K562 (cell line): ENCODE results near the gene MARVELD1. TPM values are rescaled to one million over a fixed set of nuclear protein-coding genes. Genes with fewer than 3 reads are reported as not detected.

Experiments used
- ATF4 ChIP-seq: fragments of 450-650 bp; formaldehyde crosslinking; IDR thresholded peaks from 2 replicates; pipeline ENCODE4 v1.4.0; 2022; ENCODE audit warnings: mild to moderate bottlenecking, moderate library complexity
- CCAR2 ChIP-seq: fragments of 200-400 bp; formaldehyde crosslinking; IDR thresholded peaks from 2 replicates; pipeline ENCODE4 v1.6.1; 2017; ENCODE audit warnings: mild to moderate bottlenecking, low read depth, low read length
- CREB3 ChIP-seq: fragments of 450-650 bp; conservative IDR thresholded peaks from 2 replicates; pipeline ENCODE4 v1.6.1; 2016; ENCODE audit warnings: missing genetic modification characterization, low read depth, mild to moderate bottlenecking, missing compliant biosample characterization, moderate library complexity
- KDM5B ChIP-seq: fragments of 200-600 bp; sonication (generic); IDR thresholded peaks from 2 replicates; pipeline ENCODE4 v1.6.1; 2012; ENCODE audit warnings: low read depth, mild to moderate bottlenecking, moderate library complexity, low read length, control low read depth, inconsistent platforms; ENCODE audit not compliant: insufficient replicate concordance
- MGA ChIP-seq: fragments of 450-650 bp; IDR thresholded peaks from 2 replicates; pipeline ENCODE4 v1.6.1; 2016; ENCODE audit warnings: mild to moderate bottlenecking, moderate library complexity
- NCOA2 ChIP-seq, 2 experiments: fragments of 450-650 bp; IDR thresholded peaks; 2 replicates each; pipeline ENCODE4 v1.6.1; 2018; ENCODE audit warnings: mild to moderate bottlenecking in 2 of 2, moderate library complexity in 1 of 2; ENCODE audit not compliant: partially characterized antibody in 2 of 2
- PPARD ChIP-seq: fragments of 250-450 bp; sonication (Bioruptor Pico); IDR thresholded peaks from 2 replicates; pipeline ENCODE4 v1.8.0; 2022; ENCODE audit warnings: inconsistent platforms, mild to moderate bottlenecking, moderate library complexity
- SAP30 ChIP-seq: fragments of 200-600 bp; sonication (generic); IDR thresholded peaks from 2 replicates; pipeline ENCODE4 v1.6.1; 2012; ENCODE audit warnings: borderline replicate concordance, low read depth, mild to moderate bottlenecking, moderate library complexity, low read length, control low read depth, inconsistent platforms; ENCODE audit not compliant: insufficient read depth, poor library complexity, severe bottlenecking
- ZNF639 ChIP-seq, 2 experiments: fragments of 200-800 bp in 1 of 2; sonication (Bioruptor generic) in 1 of 2; sonication (generic) in 1 of 2; formaldehyde crosslinking in 1 of 2; IDR thresholded peaks in 1 of 2; conservative IDR thresholded peaks in 1 of 2; 2 replicates each; pipeline versions ENCODE4 v1.5.0 to v1.6.1; 2016 to 2020; ENCODE audit warnings: missing compliant biosample characterization in 1 of 2, missing genetic modification characterization in 1 of 2, missing genetic modification reagents in 1 of 2
- polyA plus RNA-seq, 8 experiments: library from polyadenylated mRNA; depleted of rRNA in 4 of 8; stranded (reverse) in 5 of 8; unstranded in 3 of 8; fragments of >200 nt; fragmentation: Nextera tagmentation in 2 of 8; fragmentation: Illumina TruSeq in 1 of 8; extraction: Ambion mirVana in 2 of 8; extraction: Trizol in 1 of 8; gene quantifications; 2 replicates each; pipeline versions ENCODE4 v1.2.1 to v1.2.3, GENCODE V29; 2011 to 2014; ENCODE audit warnings: inconsistent platforms in 1 of 8, missing spikeins in 1 of 8
- total RNA-seq, 7 experiments: library from RNA; depleted of rRNA in 6 of 7; stranded (reverse); fragments of >200 nt in 6 of 7; fragmentation: Illumina TruSeq in 2 of 7; extraction: Trizol in 2 of 7; gene quantifications; 2 replicates each; pipeline versions ENCODE4 v1.2.1 to v1.2.3, GENCODE V29; 2011 to 2021; ENCODE audit warnings: low replicate concordance in 1 of 7

Gene MARVELD1
- total and polyA plus RNA-seq, 9 of the 15 experiments (the other 6 are each of a cell fraction or from before 2014, with no cell fraction given): 2.7 to 12.5 (median 5.3) TPM

GRCh38 chr10:97736902-97737769 lies 23.6 kb downstream of the MARVELD1 start, which contains the start of gene ZFYVE27 (continued):
- peak; percentile 100 for TF ChIP-seq MGA
- no peak for TF ChIP-seq NCOA2 (IDR thresholded peaks at IDR 0.05; ENCODE audit: partially characterized antibody in 2 of 2)
- TF ChIP-seq SAP30: peak; percentile 81
- no peak for TF ChIP-seq CCAR2
- TF ChIP-seq PPARD (CRISPR knock-in tag): no peak
- no peak for TF ChIP-seq ATF4 (CRISPR knock-in tag)
- TF ChIP-seq KDM5B: peak; percentile 70
- peak; percentile 81 for TF ChIP-seq CREB3 (tag)
- peak in 1 of 2 experiments; percentile 56; a peak in 2 of 4 replicates for TF ChIP-seq ZNF639 (CRISPR knock-in tag; conservative IDR thresholded peaks at IDR 0.05 in 1 of 2, IDR thresholded peaks at IDR 0.05 in 1 of 2)
